GM21360 (cell line): ENCODE results near the gene TSPEAR.
"Not testable (repeated sequence)": the region's sequence is repeated elsewhere in the genome, so short reads cannot be mapped to it uniquely, and the experiment has no call there.

Experiments used
- ATAC-seq: cut with Tn5 transposase; IDR thresholded peaks from one replicate; pipeline ENCODE4 v1.9.1; 2021; ENCODE audit warnings: mild to moderate bottlenecking, moderate library complexity; ENCODE audit not compliant: unreplicated experiment

TSPEAR gene

DNA sequence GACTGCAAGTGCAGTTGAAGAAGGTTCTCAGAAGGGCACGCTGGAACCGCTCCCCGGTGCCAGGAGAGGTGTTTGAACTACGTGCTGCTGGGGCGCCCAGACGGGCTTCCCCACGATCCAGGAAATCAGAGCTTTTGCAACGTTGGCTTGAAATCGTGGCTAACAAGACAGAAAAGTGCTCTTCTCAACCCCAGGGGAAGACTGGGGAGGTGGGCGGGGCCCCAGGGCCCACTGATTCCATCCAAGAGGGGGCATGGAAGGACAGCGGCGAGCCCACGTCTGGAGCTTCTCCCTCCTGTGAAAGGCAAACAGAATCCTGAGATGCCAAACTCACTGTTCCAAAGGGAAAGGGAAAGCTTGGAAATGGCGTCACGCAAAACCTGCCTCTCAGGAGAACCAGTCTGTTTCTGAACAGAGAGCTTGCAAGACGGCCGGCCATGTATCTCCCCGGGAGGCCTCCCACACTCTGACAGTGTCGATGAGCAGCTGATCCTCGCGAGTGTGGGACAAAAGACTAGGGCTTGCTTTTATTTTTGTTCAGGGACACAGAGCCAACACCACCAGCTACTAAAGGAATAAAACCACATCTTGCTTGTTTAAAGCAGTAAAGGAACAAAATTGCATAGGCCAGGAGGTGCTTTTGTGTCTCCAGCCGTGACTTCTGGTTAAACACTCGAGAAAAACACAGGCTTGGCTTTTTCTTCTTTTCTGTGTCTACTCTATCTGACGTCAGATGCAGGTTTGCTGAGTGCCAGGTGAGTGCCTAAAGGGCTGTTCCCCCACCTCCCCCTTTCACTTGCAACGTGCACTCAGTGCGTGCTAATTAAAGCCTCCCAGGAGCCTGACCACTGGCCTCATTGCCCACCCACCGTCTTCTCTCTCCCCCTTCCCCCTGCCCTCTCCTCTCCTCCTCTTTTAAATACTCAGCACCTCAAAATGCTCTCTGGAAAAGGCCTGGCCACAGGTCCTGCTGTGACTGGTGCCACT, 214.5 kb downstream of the TSPEAR start:
- no peak for ATAC-seq

DNA sequence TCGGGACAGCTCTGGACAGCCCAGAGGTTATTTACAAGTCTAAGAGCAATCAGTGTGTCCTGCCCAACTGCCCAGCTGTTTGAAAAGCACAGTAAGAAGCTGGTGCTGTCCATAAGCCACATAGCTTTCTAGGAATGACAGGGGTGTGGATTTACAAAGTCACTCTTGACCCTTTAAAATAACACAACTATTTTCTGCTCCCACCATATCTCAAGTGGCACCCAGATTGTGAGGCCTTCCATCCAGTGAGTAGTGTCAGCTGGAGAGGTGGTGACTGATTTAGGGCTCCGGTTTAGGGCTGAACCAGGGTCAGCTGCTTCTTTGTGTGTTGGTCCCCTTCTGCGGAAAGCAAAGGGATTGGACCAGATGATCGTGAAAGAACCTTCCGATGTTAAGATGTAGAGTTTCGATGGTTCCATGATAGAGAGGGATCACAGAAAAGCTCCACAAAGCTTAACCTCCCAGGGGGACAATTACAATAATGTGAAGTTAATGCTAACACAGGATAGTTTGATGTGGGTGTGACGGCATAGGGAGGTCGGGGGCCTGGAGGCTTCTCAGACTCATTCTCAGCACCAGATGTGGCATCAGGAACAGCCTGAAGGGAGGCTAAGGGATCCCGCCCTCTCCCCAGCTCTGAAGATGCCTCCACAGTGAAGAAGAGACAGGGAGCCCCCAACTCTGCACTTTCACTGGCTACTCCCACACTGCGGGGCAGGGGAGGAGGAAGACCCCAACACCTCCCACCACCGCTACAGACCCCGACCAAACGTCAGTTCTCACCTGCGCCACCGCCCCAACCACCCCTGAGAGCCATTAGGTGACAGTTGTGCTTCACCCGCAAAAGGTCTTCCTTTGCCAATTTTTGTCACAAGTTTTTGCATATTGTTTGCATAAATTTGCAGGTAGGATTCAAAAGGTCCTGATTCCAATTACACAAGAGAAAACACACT, 215.5 kb downstream of the TSPEAR start:
- ATAC-seq, result no peak

DNA sequence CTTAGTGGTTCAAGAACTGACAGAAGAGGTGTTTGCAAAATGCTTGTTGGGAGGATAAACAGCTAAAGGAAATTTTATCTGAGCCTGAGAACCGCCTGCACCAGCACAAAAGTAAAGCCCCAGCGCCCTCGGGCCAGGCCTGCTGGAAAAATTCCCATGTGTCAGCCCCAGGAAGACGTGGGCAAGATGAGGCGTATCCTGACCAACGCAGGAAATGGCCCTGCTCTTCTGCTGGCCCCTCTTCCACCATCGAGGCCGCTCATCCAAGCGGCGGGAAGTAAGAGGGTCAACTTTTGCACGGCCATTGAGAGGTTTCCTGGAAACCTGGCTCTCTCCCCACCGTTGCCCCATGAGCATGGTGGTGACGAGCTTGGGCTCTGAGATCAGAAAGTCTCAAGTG, 216.4 kb downstream of the TSPEAR start:
- ATAC-seq, result no peak

DNA sequence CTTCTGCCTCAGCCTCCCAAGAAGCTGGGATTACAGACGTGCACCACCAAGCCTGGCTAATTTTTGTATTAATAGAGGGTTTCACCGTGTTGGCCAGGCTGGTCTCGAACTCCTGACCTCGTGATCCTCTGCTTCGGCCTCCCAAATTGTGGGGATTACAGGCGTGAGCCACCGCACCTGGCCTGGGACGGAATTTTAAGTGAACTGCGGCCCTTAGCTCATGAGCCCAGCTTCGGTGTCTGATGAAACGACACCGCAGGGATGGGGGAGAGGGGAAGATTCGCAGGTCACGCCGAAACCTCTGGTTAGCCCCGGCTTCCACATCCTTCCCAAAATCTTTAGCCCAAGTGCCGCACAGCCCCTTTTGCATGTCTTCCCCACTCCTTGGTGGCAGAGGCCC, 217.0 kb downstream of the TSPEAR start:
- ATAC-seq, result no peak

DNA sequence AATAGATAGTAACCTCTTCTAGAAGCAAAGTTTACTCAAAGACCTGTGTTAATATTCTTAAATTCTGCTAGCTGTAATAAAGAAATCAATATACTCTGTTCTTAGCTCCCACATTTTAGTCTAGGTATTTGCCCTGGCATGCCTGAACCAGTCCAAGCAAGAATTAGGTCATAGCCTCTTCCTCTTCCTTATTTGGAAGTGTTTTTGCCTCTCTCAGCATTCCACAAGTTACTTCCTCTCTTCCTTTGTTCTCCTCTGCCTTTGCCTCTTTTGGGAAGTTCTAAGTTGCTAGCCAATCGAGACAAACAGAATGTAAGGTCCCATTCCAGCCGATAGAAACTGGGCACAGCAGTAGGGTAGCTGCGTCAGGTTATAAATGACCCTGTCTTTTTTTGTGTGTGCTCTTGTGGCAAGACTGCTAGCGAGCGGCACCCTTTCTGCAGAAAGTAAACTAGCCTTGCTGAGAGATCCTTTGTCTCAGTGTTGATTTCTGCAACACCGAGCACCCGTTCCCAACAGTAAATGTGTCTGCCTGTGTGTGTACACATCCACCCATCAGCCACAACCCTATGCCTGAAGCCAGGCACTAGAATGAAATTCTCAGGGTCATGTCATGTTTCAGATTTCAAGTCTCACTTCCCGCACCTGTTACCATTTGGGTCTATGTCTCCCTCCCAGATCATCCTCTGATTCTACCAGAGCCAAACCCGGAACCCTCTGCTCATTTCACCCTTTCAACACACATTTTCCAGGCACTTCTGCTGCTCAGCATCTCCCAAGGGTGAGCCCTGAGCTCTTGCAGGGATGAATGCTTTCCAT, 218.6 kb downstream of the TSPEAR start:
- ATAC-seq, result no peak

DNA sequence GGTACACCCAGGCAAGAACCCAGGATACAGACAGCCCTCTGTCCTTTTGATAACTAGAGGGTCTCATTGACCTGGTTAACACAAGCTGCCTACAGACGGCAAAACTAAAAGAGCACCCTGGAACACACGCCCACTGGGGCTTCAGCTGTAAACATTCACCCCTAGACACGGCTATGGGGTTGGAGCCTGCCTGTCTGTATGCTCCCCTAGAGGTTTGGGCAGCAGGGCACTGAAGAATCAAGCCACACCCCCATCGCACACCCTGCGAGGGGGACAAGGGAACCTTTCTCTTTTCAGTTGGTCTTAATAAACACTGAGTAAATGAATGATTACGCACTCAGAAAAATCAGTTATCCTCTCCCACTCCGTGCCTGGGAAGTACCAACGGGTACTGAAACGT, 220.6 kb downstream of the TSPEAR start:
- ATAC-seq, result no peak

DNA sequence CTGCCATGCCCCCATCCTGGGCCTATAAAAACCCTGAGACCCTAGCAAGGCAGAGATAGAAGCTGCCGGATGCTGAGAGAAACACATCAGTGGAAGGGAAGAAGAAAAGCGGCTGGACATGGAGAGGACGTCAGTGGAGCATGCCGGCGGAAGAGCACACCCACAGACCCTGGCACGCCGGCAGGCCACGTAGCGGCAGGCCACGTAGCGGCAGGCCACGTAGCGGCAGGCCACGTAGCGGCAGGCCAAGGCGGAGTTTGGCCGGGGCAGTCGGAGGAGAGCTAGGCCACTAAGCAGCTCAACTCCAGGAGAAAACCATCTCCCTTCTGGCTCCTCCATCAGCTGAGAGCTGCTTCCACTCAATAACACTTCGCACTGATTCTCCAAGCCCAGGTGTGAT, 221.0 kb downstream of the TSPEAR start:
- ATAC-seq, result no peak

DNA sequence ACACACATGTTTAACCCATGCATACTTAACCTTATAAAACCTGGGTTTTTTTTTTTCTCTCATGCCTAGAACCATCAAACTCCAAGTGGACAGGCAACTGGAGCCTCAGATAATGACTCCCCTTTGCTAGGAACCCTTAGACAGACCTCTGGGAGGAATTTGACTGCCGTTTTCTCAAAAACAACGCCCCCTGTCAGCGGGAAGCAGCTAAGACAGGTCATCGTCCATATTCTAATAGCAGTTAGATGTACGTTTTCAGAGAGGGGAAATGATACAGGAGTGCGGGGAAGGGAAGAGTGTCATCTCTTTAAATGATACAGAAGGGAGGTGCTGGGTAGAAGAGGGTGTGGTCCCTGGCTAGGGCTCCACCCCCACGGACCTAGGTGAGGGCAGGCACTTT, 221.4 kb downstream of the TSPEAR start:
- no peak for ATAC-seq

DNA sequence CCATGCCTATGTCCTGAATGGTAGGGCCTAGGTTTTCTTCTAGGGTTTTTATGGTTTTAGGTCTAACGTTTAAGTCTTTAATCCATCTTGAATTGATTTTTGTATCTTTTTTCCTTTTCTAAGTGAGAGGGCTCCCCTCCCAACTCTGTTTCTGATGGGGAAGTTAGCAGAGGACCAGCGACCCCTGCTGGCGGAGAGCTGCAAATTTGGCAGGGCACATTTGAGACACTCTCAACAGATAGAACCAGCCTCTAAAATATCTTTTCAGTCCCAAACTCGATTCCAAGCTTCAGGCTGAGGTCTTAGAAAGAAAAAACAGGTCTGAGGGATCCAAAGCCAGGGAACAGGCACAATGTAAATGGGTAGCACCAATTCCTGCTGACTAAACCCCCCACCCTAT, 223.5 kb downstream of the TSPEAR start:
- no peak for ATAC-seq

DNA sequence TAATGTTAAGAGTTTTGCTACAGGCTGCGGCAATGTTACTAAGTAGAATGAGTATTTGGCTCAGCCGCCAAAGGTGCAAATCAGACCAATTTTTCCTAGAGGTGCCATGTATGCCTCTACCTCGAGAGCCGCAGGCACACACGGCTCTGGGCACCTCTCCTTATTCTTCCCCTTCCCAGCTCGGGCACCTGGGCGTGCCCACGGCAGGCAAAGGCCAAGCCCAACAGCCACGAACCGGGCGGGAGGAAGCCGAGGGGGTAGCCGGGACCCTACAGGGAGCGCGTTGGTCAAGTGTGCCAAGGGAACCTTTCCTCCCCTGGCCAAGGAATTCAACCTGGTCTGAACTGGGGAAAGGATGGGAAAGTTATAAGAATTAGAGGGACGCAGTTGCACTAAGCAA, 225.1 kb downstream of the TSPEAR start:
- no peak for ATAC-seq

DNA sequence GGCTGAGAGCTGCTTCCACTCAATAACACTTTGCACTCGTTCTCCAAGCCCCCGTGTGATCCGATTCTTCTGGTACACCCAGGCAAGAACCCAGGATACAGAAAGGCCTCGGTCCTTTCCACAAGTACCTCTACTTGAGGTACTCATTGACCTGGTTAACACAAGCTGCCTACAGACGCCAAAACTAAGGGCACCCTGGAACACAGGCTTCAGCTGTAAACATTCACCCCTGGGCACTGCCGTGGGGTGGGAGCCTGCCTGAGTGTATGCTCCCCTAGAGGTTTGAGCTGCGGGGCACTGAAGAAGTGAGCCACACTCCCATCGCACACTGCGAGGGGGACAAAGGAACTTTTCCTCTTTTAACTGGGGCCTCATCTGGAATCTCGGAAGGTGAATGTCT, 225.6 kb downstream of the TSPEAR start:
- no peak for ATAC-seq

DNA sequence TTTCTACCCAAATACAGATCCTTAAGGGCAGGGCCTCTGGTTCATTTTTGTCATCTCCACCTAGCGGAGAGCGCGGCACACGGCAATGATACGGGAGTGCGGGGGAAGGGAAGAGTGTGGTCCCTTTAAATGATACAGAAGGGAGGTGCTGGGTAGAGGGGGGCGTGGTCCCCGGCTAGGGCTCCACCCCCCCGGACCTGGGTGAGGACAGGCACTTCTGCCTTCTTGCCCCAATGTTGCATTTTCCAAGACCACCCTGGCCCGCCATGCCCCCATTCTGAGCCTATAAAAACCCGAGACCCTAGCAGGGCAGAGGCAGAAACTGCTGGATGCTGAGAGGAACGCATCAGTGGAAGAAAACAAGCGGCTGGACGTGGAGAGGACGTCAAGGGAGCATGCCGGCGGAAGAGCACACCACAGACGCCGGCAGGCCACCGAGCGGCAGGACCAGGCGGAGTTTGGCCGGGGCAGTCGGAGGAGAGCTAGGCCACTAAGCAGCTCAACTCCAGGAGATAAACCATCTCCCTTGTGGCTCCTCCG, 226.0 kb downstream of the TSPEAR start:
- ATAC-seq, result no peak

DNA sequence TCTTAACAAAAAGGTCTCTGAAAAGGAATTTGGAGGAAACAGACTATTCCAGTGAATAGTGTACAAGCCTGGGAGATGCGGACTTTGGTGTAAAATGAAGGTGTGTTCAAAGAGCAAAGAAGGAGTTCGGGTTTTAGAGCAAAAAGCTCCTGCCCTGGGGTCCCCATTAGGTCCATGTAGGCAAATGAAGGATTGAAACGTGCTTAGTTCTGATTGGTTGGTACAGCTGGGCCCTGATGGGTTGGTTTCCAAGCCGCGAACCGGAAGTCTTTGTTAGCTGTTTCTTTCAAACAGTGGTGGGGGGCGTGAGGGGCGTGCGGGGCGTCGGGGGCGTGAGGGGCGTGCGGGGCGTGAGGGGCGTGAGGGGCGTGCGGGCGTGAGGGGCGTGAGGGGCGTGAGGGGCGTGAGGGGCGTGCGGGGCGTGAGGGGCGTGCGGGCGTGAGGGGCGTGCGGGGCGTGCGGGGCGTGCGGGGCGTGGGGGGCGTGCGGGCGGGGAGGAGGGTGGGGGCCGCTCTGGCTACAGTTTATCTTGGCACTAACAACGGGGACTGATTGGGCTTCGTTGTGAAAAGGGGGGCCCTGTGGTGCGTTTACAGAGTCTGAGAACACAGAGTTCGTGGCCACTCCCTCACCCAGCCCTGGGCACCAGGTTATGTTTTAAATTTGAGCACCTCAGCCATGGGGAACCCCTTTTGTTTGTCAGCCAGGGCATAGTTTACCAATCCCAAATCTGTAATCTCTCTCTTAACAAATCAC, 226.7 kb downstream of the TSPEAR start:
- no peak for ATAC-seq

DNA sequence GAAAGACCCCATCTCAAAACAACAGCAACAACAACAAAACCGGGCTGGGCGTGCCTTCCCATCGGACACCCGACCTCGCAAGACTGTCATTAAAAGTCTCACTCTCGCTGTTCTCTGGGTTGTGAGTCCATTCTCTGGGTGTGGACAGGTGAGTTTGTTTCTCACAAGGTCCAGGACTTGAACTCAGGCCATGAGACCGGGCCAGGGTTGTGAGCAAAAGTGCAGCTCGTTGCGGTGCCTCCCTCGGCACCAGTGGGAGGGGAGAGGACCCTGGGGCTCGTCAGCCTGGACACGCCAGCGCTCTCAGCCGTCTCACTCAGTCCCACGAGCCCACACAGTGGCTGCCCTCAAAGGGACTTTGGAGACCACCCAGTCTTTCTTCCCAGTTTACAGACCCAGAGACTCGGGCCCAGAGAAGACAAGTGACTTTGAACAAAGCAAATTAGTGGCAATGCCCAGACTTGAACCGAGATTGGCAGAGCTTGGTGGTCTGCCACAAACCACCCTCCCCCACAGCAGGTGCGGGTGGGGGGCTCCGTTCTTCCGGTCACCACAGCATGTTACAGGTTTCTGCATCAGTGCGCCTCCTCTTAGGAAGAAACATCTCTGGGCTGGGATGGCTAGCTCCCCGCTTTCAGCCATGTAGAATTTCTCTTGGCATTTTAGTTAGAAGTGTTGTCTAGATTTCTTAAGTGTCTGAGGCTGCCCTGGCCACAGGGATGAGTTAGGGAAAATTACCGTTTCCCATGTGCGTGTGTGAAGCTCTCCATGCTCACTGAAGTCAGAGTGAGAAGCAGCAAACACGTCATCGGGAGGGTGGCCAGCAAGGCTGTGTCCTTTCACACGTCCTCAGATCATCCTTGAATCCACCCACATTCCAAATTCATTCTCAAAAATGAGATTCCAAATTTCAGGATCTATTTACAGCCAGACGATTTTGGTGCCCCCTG, 227.8 kb downstream of the TSPEAR start:
- no peak for ATAC-seq

DNA sequence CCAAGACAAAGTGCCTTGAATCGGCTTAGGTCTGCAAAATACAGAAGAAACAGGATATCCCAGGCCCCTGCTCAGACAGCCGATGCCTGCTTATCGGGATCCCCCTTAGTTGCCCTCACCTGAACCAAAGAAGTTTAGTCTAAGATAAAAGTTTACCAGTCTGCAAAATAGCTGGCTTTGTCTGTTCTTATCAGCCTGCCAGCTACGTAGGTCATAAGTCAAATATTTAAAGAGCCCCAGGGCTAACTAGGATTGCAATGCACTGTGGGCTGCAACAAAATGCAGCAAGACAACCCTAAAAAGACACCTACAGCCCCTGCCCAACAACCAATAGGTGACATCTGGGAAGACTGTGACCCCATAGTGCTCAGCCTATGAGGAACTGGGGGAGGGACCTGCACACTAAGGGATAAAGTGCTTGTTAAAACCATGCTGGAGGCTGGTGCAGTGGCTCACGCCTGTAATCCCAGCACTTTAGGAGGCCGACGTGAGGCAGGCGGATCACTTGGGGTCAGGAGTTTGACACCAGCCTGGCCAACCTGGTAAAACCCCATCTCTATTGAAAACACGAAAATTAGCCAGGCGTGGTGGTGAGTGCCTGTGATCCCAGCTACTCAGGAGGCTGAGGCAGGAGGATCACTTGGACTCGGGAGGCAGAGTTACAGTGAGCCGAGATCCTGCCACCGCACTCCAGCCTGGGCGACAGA, 228.6 kb downstream of the TSPEAR start:
- ATAC-seq, result no peak

DNA sequence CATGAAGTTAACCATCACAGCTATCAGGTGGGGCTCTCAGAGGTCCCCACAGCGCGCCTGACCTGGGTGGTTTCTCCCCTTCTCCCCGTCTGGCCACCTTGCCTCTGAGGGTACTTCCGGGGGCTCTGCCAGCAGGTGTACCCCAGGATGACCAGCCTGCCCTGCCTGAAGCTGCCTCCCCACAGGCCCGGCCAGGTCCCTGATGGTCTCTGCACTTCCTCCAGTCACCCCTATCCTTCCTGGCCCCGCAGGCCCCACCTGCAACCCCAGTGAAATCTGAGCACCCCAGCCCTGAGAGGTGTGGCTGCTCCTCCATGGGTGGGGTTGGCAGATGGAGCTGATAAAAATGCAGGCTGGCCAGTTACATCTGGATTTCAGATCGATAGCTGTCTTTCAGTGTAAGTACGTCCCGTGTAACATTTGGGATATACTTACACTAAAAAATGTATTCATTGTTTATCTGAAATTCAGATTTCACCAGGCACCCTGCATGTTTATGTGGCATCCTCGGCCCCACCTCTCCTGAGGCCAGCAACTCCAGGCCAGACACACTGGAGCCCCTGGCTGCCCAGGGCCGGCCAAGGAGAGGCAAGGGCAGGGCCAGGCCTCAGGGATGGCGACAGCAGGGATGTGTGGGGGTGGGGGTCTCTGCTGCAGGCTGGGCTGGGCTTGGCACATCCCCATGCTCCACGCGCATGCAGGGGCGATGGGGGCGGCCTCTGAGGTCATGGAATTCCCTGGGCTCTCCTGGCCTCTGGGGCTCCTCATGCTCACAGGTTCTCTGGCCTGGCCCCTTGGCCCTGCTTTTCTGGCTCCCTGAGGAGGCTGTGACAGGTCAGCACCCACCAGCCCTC, 230.9 kb downstream of the TSPEAR start:
- ATAC-seq, result no peak

DNA sequence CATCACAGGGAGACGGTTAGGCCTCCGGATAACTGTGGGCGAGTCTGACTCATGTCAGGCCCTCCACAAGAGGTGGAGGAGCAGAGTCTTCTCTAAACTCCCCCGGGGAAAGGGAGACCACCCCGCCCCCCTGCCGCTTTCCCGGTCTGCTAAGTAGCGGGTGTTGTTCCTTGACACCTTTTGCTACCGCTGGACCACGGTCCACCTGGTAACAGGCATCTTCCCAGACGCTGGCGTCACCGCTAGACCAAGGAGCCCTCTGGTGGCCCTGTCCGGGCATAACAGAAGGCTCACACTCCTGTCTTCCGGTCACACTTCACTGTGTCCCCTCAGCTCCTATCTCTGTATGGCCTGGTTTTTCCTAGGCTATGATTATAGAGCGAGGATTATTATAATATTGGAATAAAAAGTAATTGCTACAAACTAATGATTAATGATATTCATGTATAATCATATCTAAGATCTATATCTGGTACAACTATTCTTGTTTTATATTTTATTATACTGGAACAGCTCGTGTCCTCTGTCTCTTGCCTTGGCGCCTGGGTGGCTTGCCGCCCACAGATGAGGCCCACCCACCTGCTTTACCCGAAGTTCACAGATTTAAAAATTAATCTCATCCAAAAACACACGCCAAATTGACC, 231.7 kb downstream of the TSPEAR start:
- ATAC-seq, result not testable (repeated sequence)
